GM21515 (cell line): ENCODE data around the gene POPDC3.

ENCODE experiments used
- ATAC-seq: cut with Tn5 transposase; IDR thresholded peaks from one replicate; pipeline ENCODE4 v1.9.1; 2021; ENCODE audit not compliant: unreplicated experiment

The POPDC3 gene

GRCh38 chr6:105153676-105154075 lies 26.1 kb downstream of the POPDC3 start:
- ATAC-seq: no peak

GRCh38 chr6:105152880-105153279 lies 26.9 kb downstream of the POPDC3 start:
- ATAC-seq: no peak

- ATAC-seq: no peak
Observed at GRCh38 chr6:105151644-105152043, 28.2 kb downstream of the POPDC3 start.

GRCh38 chr6:105138141-105138540 lies 41.7 kb downstream of the POPDC3 start:
- no peak for ATAC-seq

GRCh38 chr6:105137388-105137787 lies 42.4 kb downstream of the POPDC3 start:
- no peak for ATAC-seq

GRCh38 chr6:105136431-105137350 lies 43.1 kb downstream of the POPDC3 start:
- ATAC-seq: no peak

GRCh38 chr6:105135907-105136430 lies 43.8 kb downstream of the POPDC3 start:
- no peak for ATAC-seq

GRCh38 chr6:105135056-105135455 lies 44.8 kb downstream of the POPDC3 start:
- ATAC-seq: no peak

GRCh38 chr6:105122717-105123116 lies 57.1 kb downstream of the POPDC3 start:
- no peak for ATAC-seq

GRCh38 chr6:105121981-105122380 lies 57.8 kb downstream of the POPDC3 start:
- ATAC-seq: no peak

- no peak for ATAC-seq
Observed at GRCh38 chr6:105120570-105120969, 59.2 kb downstream of the POPDC3 start.

GRCh38 chr6:105116150-105116549 lies 63.7 kb downstream of the POPDC3 start:
- ATAC-seq: no peak

- ATAC-seq: no peak
Observed at GRCh38 chr6:105113422-105113821, 66.4 kb downstream of the POPDC3 start.

GRCh38 chr6:105112577-105112976 lies 67.2 kb downstream of the POPDC3 start:
- ATAC-seq: no peak

- no peak for ATAC-seq
Observed at GRCh38 chr6:105111871-105112270, 67.9 kb downstream of the POPDC3 start.

- no peak for ATAC-seq
Observed at GRCh38 chr6:105111105-105111504, 68.7 kb downstream of the POPDC3 start.

GRCh38 chr6:105109955-105110895 lies 69.6 kb downstream of the POPDC3 start:
- no peak for ATAC-seq

- ATAC-seq: no peak
Observed at GRCh38 chr6:105108631-105109262, 71.1 kb downstream of the POPDC3 start.
